Islet precursor cell (in vitro differentiated cells): ENCODE data around the gene TREH.
A peak's percentile ranks its signal among the peaks of the same experiment; 100 is the strongest.
"Not testable (repeated sequence)": the region's sequence is repeated elsewhere in the genome, so short reads cannot be mapped to it uniquely, and the experiment has no call there.

Source experiments
- DNase-seq: peaks from one replicate; pipeline ENCODE4 v3.0.0-alpha.2; 2018

The TREH gene

GRCh38 chr11:118679483-118679882 lies at the start of gene TREH:
Gene TREH (minus strand): TSS chr11:118679650. CDS start chr11:118679627, 23 bp downstream.
- no peak for DNase-seq

DNA sequence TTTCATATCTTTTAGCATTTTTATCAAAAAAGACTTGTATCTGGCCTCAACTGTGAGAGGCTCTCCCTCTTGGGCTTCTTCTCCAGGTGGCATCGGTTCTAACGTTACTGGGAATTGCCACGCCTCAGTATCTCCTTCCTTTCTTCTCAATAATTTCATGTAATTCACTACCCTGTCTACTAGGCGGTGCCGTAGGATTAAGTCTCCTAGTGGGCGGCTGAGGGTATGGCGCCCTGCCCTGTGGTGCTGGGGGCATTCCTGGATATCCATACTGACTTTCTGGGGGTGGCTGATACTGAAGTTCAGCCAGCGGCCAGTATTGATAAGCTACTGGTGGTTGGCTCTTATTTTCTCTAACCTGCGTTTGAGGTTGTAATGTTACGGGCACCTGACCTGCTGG lies 48.7 kb upstream of the TREH start:
- not testable (repeated sequence) for DNase-seq

GRCh38 chr11:118727721-118728066 lies 48.2 kb upstream of the TREH start:
- DNase-seq = not testable (repeated sequence)

- not testable (repeated sequence) for DNase-seq
Measured at GRCh38 chr11:118727001-118727720, 47.7 kb upstream of the TREH start.

GRCh38 chr11:118721478-118722015 lies 42.1 kb upstream of the TREH start:
- DNase-seq = not testable (repeated sequence)

DNA sequence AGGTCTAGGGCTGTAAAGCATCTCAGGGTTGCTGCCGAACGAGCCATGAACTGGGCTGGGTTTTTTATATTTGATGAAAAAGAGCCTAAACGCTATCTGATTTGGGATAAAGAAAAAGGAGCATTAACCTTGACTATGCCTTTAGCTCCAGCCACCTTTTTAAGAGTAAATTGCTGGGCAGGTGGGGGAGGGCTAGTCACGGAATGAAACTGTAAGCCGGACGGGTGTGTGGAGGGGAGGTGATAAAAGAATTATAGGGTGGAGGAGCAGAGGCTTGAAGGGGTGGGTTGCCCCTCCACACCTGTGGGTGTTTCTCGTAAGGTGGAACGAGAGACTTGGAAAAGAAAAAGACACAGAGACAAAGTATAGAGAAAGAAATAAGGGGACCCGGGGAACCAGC lies 41.3 kb upstream of the TREH start:
- not testable (repeated sequence) for DNase-seq

GRCh38 chr11:118720078-118720477 lies 40.6 kb upstream of the TREH start:
- peak; percentile 60 for DNase-seq

DNA sequence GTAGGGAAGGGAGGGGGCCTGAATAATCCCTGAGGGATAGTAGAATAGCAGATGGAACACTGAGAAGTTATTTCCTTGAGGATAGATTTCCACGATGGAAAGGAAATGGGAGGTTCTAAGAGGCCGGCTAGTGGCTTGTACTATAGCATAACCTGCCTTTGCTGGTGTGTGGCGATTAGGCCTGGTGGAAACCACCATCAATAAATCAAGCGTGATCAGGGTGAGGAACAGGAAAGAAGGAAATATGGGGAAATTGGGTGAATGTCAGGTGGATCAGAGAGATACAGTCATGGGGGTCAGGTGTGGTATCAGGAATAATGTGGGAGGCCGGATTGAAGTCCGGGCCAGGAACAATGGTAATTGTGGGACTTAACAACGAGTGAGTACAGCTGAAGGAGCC lies 39.1 kb upstream of the TREH start:
- DNase-seq = not testable (repeated sequence)

DNA sequence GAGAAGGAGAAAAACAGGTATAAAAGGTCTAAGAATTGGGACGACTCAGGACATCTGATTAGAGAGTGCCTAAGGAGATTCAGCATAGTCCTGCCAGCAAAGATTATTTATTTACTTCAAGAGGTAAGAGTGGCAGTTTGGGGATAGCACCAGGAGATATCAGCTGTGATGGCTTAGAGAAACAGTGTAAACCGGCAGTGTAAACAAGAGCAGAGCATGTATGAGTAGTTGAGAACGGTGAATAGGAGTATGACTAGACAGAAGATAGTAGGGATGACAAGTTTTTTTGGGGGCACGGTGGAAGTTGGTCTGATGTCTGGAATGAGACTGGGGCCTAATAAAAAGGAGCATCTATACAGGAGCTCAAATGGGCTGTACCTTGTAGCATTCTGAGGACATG lies 38.3 kb upstream of the TREH start:
- not testable (repeated sequence) for DNase-seq

DNA sequence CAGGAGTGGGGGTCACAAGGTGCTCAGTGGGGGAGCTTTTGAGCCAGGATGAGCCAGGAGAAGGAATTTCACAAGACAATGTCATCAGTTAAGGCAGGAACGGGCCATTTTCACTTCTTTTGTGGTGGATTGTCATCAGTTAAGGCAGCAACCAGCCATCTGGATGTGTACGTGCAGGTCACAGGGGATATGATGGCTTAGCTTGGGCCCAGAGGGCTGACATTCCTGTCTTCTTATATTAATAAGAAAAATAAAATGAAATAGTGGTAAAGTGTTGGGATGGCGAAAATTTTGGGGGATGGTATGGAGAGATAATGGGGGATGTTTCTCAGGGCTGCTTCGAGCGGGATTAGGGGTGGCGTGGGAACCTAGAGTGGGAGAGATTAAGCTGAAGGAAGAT lies 37.8 kb upstream of the TREH start:
- DNase-seq = not testable (repeated sequence)

DNA sequence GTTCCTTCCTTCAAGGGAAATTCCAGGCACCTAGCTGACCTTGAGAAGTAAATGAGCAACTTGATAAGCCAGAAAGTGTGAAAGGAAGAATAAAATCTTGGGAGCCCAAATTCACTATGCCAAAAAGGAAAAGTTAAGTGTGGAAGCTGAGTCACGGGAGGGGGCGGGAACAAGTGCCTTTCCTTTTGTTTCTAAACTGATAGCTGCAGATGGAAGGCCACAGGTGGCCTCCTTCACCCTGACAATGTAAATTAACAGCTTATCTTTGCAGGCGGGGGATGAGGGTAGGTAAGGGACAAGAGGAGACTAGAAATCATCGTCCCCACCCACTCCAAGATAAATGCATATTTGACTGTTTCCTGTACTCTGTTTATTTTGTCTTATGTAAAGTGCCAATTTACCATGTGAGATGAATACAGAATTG lies 36.4 kb upstream of the TREH start:
- peak; percentile 65 for DNase-seq

DNA sequence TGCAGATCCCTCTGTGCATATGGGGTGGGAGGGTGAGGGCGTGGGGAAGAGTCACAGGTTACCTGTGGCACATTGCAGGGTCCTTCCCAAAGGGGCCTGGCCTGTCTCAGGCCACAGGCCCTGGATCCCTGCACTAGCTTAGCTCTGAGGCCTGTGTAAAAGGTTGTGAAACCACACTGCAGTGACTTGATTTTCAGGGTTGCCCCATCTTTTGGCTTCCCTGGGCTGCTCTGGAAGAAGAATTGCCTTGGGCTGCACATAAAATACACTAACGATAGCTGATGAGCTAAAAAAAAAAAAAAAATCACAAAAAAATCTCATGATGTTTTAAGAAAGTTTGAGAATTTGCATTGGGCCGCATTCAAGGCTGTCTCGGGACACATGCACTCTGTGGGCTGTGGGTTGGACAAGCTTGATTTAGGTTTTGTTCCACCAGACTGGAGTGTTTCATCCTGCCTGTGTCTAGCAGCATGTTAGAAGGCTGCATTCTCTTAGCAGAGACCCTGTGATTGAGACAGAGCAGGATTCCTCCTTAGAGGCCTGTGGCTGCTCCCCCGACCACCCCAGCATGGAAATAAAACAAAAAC lies 35.9 kb upstream of the TREH start:
- peak; percentile 70 for DNase-seq

DNA sequence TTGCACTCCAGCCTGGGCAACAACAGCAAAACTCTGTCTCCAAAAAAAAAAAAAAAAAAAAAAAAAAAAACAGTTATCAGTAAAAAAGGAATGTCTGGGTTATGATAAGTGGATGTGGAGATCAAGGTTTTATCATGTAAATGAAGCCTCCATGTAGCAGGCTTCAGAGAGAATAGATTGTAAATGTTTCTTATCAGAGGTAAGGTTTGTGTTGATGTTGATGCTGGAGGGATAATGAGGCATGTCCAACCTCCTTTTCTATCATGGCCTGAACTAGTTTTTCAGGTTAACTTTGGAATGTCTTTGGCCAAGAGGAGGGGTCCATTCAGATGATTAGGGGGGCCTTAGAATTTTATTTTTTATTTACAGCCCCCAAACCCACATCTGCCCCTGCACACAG lies 35.4 kb upstream of the TREH start:
- no peak for DNase-seq

GRCh38 chr11:118714416-118714815 lies 35.0 kb upstream of the TREH start:
- not testable (repeated sequence) for DNase-seq

DNA sequence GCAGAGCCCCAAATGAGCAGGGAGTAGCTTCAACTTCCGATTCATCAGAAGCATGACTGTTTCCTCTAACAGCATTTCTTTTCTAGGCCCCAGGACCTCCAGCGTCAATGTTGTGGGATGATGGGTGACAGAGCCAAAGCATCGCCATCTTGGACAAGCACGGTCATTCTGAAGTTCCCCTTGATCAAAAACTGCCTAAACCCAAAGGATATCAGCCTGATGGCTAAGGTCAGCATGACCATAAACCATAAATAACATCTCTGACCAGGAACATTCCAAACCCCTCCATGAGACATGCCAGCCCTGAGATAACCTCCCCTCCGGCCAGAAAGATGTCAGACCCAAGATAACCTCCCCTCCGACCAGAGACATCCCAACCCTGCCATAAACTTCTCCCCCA lies 28.8 kb upstream of the TREH start:
- DNase-seq = no peak

- no peak for DNase-seq
Measured at GRCh38 chr11:118706546-118706825, 27.0 kb upstream of the TREH start.

DNA sequence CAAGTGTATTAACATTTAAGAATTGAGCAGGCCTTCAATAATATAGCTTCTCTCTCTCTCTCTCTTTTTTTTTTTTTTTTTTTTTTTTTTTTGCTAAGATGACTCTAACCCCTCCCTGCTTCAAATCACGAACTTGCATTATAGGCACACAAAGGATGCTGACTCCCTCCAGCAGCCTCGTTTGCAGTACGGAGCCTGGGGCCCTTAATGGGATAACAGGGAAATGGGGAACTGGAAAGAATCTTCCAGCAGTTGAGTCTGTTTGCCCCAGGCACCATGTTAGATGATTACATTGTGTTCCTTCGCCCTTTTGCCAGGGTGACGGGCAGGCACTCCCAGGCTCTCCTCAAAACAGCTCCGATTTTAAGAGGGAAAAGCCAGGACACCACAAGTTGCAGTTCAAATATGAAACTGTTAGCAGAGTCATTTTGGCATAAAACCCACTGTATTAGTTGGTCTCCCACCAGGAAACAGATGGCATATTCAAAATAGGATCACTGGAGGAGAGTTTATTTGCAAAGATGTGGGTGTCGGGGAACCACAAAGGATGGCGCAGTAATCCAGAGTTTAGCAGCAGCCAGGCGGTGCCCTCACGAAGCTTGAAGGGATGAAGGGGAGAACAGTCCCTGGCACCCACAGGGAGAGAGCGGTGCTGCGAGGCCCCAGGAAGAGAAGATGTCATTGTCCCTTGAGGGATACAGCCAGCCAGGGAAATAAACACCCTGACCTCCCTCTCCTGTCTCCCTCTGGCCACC lies 26.5 kb upstream of the TREH start:
- DNase-seq = peak; percentile 55

GRCh38 chr11:118705111-118705741 lies 25.8 kb upstream of the TREH start:
- no peak for DNase-seq

- DNase-seq = no peak
Measured at GRCh38 chr11:118703563-118704106, 24.2 kb upstream of the TREH start.

DNA sequence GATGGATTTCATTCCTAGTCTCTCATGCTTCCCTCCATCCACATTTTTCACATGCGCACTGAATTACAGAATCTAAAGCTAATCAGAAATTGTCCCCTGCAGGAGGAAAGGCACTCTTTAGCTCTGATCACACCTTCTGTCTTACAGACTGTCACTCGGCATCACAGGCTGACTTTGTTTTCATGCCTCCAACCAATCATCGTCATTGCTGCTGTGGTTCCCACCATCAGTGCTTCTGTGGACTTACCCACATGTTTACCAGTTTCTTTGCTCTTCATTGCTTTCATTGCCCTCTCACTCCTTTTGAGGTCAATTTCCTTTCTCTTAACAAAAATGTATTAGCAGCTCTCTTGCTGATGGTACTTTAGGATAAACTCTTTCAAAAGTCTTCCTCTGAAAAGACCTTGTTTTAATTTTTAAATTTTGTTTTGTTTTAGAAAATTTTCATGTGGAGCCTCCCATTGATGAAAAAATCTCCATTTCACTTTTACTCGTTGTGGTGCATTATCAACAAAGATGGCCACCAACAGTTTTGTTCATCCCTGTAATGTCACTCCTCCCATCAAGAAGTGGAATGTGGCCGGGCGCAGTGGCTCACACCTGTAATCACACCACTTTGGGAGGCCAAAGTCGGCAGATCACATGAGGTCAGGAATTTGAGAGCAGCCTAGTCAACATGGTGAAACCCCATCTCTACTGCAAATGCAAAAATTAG lies 20.2 kb upstream of the TREH start:
- no peak for DNase-seq

DNA sequence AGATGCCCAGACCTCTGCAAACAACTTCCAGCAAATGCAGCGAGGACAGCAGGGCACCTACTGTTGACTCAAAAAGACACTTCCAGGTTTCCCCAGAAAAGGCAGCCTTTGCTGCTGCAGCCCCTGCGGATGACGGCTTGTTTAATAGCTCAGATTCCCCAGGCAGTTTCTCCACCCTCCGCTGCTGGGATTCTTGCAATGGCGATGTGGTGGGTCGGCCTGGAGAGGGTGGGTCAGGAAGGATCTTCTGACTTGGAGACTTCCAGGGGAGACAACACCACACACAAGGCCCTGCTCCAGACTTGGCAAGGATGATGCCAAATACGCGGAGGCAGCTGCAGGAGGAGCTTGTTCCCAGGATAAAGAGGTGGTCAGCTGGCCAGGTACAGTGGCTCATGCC lies 17.9 kb upstream of the TREH start:
- DNase-seq = no peak

DNA sequence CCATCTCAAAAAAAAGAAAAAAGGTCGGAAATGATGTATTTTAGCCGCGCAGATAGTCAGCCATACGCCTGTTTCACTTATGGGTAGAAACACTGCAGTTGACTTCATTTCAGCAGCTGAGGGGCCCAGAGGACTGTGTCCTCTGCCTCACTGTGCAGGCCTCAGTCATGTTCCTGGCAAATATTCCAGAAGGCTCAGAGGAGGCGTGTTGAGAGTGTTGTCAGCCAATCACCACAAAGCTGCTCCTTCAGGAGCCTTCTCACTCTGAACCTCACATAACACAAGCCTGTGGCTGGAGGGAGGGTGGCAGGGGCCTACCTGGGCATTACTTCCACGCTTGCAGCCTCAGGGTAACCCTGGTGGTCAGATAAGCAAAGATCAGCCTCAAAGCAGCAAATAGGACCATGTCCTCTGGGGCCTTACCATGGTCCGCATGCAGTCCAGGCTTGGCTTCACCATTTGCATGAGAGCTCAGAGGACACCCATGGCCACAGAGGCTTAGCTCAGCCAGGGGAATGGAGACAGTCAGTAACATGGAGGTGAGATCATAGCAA lies 17.3 kb upstream of the TREH start:
- no peak for DNase-seq
